ENCODE data around the gene AGBL2. TPM values are rescaled to one million over a fixed set of nuclear protein-coding genes. Genes with fewer than 3 reads are reported as not detected.

Gene AGBL2
- total and polyA plus RNA-seq, 2 of the 8 experiments (the other 6 are each of a cell fraction or from before 2014, with no cell fraction given): 2.1 to 6.5 TPM

- no peak for FAIRE-seq
- ChIA-PET CTCF (ENCODE audit: partially characterized antibody) (interaction anchor here (0.6 to 2.2 kb wide), 23 partner anchors 9 to 193 kb away, joined by 3 to 17 read pairs (median 4); partner anchors contain the start of genes C1QTNF4, KBTBD4 and PTPMT1), POLR2A (ENCODE audit: partially characterized antibody) (interaction anchor here (0.9 to 3.4 kb wide), 8 partner anchors 11 to 98 kb away, joined by 3 to 16 read pairs (median 4); partner anchors contain the start of genes AGBL2, KBTBD4 and NDUFS3)
- H3K14ac ChIP-seq (ENCODE audit: insufficient read length): no peak overlapping the region
- no peak overlapping the region for H3K4me3 ChIP-seq (ENCODE audit: extremely low read depth in 1 of 4, insufficient read depth in 2 of 4, low read depth in 3 of 4, low read length in 4 of 4)
- H4K20me1 ChIP-seq (replicated peaks in 1 of 2; ENCODE audit: control insufficient read depth in 1 of 2, insufficient read depth in 2 of 2, low read length in 2 of 2): no peaks in the 10 kb centered on the region
- no peak overlapping the region for H4K5ac ChIP-seq (ENCODE audit: insufficient read length, low read depth, low read length)
- WGBS, 2 experiments (ENCODE audit: extremely low coverage in 1 of 2, insufficient coverage in 1 of 2, insufficient read length in 1 of 2, insufficient replicate concordance in 2 of 2, low coverage in 1 of 2, low lambda C conversion rate in 2 of 2, missing lambda C conversion rate in 1 of 2): 84% methylated on average over 3 of the region's 3 CpGs; no CpG with 5 or more reads in 1 of the 2 experiments
- no peaks in the 10 kb centered on the region for H3K79me2 ChIP-seq (ENCODE audit: control insufficient read depth in 1 of 2, insufficient read depth in 2 of 2, low read length in 2 of 2)
- no peak overlapping the region for H2BK120ac ChIP-seq (replicated peaks; ENCODE audit: low read depth, low read length)
- H3K4me1 ChIP-seq (replicated peaks in 1 of 4; ENCODE audit: control insufficient read depth in 3 of 4, insufficient read depth in 4 of 4, low read length in 3 of 4): no peaks in the 10 kb centered on the region
- peaks cover 7 to 34% (median 22%) of the 10 kb centered on the region in 4 experiments; a peak in 7 of 8 replicates for H3K36me3 ChIP-seq (ENCODE audit: control insufficient read depth in 2 of 4, insufficient read depth in 4 of 4, low read length in 3 of 4)
- H3K9me3 ChIP-seq (ENCODE audit: insufficient read depth in 2 of 2, low read depth in 1 of 2, low read length in 1 of 2): no peaks in the 10 kb centered on the region
- H3K4me2 ChIP-seq (ENCODE audit: insufficient read depth in 1 of 2, low read depth in 2 of 2, low read length in 2 of 2): no peak overlapping the region
- H3K18ac ChIP-seq (ENCODE audit: extremely low read depth, low read length): no peak overlapping the region
- no peak overlapping the region for H2BK20ac ChIP-seq (ENCODE audit: low read length)
- no peak for DNase-seq (ENCODE audit: low read depth in 1 of 2, low spot score in 2 of 2)
- H2BK12ac ChIP-seq (ENCODE audit: low read depth, low read length): no peak overlapping the region
- H3K9ac ChIP-seq (replicated peaks in 1 of 4; ENCODE audit: extremely low read depth in 1 of 4, low read depth in 3 of 4, low read length in 3 of 4): no peak overlapping the region
- H3K23me2 ChIP-seq (ENCODE audit: low read depth, low read length): no peaks in the 10 kb centered on the region
- H4K91ac ChIP-seq (replicated peaks; ENCODE audit: insufficient read length, low read length): no peak overlapping the region
- no peak overlapping the region for H4K8ac ChIP-seq (ENCODE audit: extremely low read depth, insufficient read depth, low read length)
- no peak overlapping the region for H2AK5ac ChIP-seq (ENCODE audit: low read depth, low read length)
- H2BK5ac ChIP-seq (ENCODE audit: low read depth, low read length): no peak overlapping the region
- no peak overlapping the region for H2AFZ ChIP-seq (ENCODE audit: low read length)
- H3K23ac ChIP-seq (ENCODE audit: insufficient read length): no peak overlapping the region
- no peak overlapping the region for H3K56ac ChIP-seq (replicated peaks; ENCODE audit: insufficient read length, low read depth, low read length)
- H3K79me1 ChIP-seq (ENCODE audit: low read depth, low read length): no peaks in the 10 kb centered on the region
- no peak overlapping the region for H3K4ac ChIP-seq (replicated peaks; ENCODE audit: insufficient read length, low read depth, low read length)
- H3K27ac ChIP-seq (ENCODE audit: low read depth, low read length): no peak overlapping the region
- H3K27me3 ChIP-seq (replicated peaks in 1 of 4; ENCODE audit: control insufficient read depth in 3 of 4, extremely low read depth in 1 of 4, insufficient read depth in 3 of 4, low read length in 3 of 4): no peaks in the 10 kb centered on the region
- no peak overlapping the region for H2BK15ac ChIP-seq (ENCODE audit: low read length)
- TF ChIP-seq SP1 (IDR thresholded peaks at IDR 0.05; ENCODE audit: low read depth, low read length): no peak
- no peak for TF ChIP-seq RBBP5 (IDR thresholded peaks at IDR 0.05; ENCODE audit: borderline replicate concordance, low read depth, low read length)
- TF ChIP-seq NANOG (IDR thresholded peaks at IDR 0.05; ENCODE audit: insufficient read depth, low read depth, low read length, poor library complexity, severe bottlenecking): no peak
- no peak for TF ChIP-seq ASH2L (IDR thresholded peaks at IDR 0.05; ENCODE audit: low read length)
- no peak for TF ChIP-seq TCF12 (IDR thresholded peaks at IDR 0.05; ENCODE audit: low read depth, low read length)
- TF ChIP-seq USF2 (IDR thresholded peaks at IDR 0.05; ENCODE audit: low read length): no peak
- TF ChIP-seq TEAD4 (IDR thresholded peaks at IDR 0.05; ENCODE audit: low read depth, low read length): no peak
- no peak for TF ChIP-seq HDAC2 (IDR thresholded peaks at IDR 0.05; ENCODE audit: borderline replicate concordance in 1 of 2, low read depth in 2 of 2, low read length in 2 of 2)
Observed at GRCh38 chr11:47617417-47617809, 97.8 kb downstream of the AGBL2 start.

Measured in H1 (cell line).